K562 (cell line): ENCODE data around the gene ATP12A. TPM values are rescaled to one million over a fixed set of nuclear protein-coding genes. Genes with fewer than 3 reads are reported as not detected.

ENCODE experiments used
- ATAC-seq: fragments of 200-7000 bp; cut with Tn5 transposase; 3 replicates; pipeline ENCODE4 v1.9.1; 2020; ENCODE audit warnings: moderate library complexity
- BruUV-seq: library from RNA; stranded (reverse); fragments of 400-500 nt; replicated peaks from 2 replicates; lab custom pipeline; 2021; lab: Mats Ljungman, UMichigan
- CTCF ChIA-PET: fragments of 300-600 bp; formaldehyde crosslinking; extraction: SDS; loops from one replicate; lab custom pipeline; 2021; ENCODE audit warnings: low intra/inter-chr PET ratio; lab: Yijun Ruan, JAX
- POLR2A ChIA-PET: fragments of 300-600, 350-650 bp; sonication (Branson Sonifier 250); formaldehyde crosslinking; extraction: SDS; loops from one replicate; lab custom pipeline; 2021; ENCODE audit warnings: antibody characterized with exemption, inconsistent platforms; lab: Yijun Ruan, JAX
- DNase-seq, 4 experiments: peaks; one replicate each; pipeline versions ENCODE4 v3.0.0 to v3.0.0-alpha.2; 2011 to 2018; ENCODE audit warnings: low spot score in 3 of 4, mixed read lengths in 3 of 4; ENCODE audit errors: extremely low read depth in 1 of 4
- FAIRE-seq: peaks from 2 replicates; lab custom pipeline; 2011; peaks lifted over from hg19 to GRCh38; lab: Jason Lieb, UNC
- H2AFZ ChIP-seq: 2 replicates; pipeline ENCODE4 v1.6.0; 2011; ENCODE audit warnings: low read depth, low read length, control low read depth, inconsistent platforms
- H3K27ac ChIP-seq: fragments of 200-600 bp; 3 replicates; pipeline ENCODE4 v1.8.0; 2011; ENCODE audit warnings: low read depth, mild to moderate bottlenecking, control low read depth, inconsistent platforms, low read length, moderate library complexity, mixed read lengths; ENCODE audit errors: extremely low read depth
- H3K27me3 ChIP-seq, 2 experiments: fragments of 300-600 bp in 1 of 2; 2 replicates in 1 of 2; 3 replicates in 1 of 2; pipeline versions ENCODE4 v1.6.0 to v1.8.0; 2011; ENCODE audit warnings: inconsistent platforms in 2 of 2, low read length in 2 of 2, mild to moderate bottlenecking in 1 of 2, mixed read lengths in 1 of 2, moderate library complexity in 1 of 2; ENCODE audit not compliant: control insufficient read depth in 2 of 2, insufficient read depth in 2 of 2
- H3K36me3 ChIP-seq: fragments of 300-600 bp; 3 replicates; pipeline ENCODE4 v1.8.0; 2011; ENCODE audit warnings: mild to moderate bottlenecking, low read length, inconsistent platforms; ENCODE audit not compliant: control insufficient read depth, insufficient read depth
- H3K4me1 ChIP-seq, 2 experiments: fragments of 200-600 bp in 1 of 2; replicated peaks in 1 of 2; 2 replicates in 1 of 2; 3 replicates in 1 of 2; pipeline versions ENCODE4 v1.5.1 to v1.8.0; 2011; ENCODE audit warnings: inconsistent platforms in 2 of 2, low read length in 2 of 2, mild to moderate bottlenecking in 1 of 2, mixed read lengths in 1 of 2, moderate library complexity in 1 of 2; ENCODE audit not compliant: control insufficient read depth in 2 of 2, insufficient read depth in 2 of 2
- H3K4me2 ChIP-seq: 2 replicates; pipeline ENCODE4 v1.6.1; 2011; ENCODE audit warnings: low read length, control low read depth, inconsistent platforms, mixed read lengths; ENCODE audit not compliant: insufficient read depth
- H3K4me3 ChIP-seq: fragments of 200-600 bp; sonication (generic), shearing (Covaris generic); 2 replicates; pipeline ENCODE4 v1.5.1; 2016; ENCODE audit warnings: control low read depth, inconsistent platforms
- H3K79me2 ChIP-seq: fragments of 200-600 bp; 3 replicates; pipeline ENCODE4 v1.8.0; 2011; ENCODE audit warnings: low read length, inconsistent platforms; ENCODE audit not compliant: control insufficient read depth, insufficient read depth
- H3K9ac ChIP-seq, 2 experiments: 2 replicates each; pipeline versions ENCODE4 v1.6.0 to v1.6.1; 2011; ENCODE audit warnings: low read depth in 2 of 2, low read length in 2 of 2, control low read depth in 1 of 2, inconsistent platforms in 1 of 2, mild to moderate bottlenecking in 1 of 2, mixed read lengths in 1 of 2; ENCODE audit not compliant: insufficient read depth in 1 of 2
- H3K9me1 ChIP-seq: one replicate; pipeline ENCODE4 v1.6.0; 2011; ENCODE audit warnings: inconsistent platforms, mild to moderate bottlenecking, low read length, moderate library complexity; ENCODE audit not compliant: control insufficient read depth, insufficient read depth
- H3K9me3 ChIP-seq: replicated peaks from 2 replicates; pipeline ENCODE4 v1.5.1; 2011; ENCODE audit warnings: low read depth, low read length, inconsistent platforms; ENCODE audit not compliant: control insufficient read depth, insufficient read depth
- H4K20me1 ChIP-seq: replicated peaks from 2 replicates; pipeline ENCODE4 v1.6.1; 2011; ENCODE audit warnings: low read length, inconsistent platforms, mixed read lengths; ENCODE audit not compliant: control insufficient read depth, insufficient read depth
- CEBPG ChIP-seq, 3 experiments: fragments of 200-800 bp in 1 of 3; sonication (Bioruptor generic) in 1 of 3; sonication (generic) in 1 of 3; formaldehyde crosslinking in 1 of 3; IDR thresholded peaks in 2 of 3; conservative IDR thresholded peaks in 1 of 3; 2 replicates each; pipeline versions ENCODE4 v1.6.1 to v1.8.0; 2016 to 2022; ENCODE audit warnings: missing compliant biosample characterization in 2 of 3, missing genetic modification characterization in 2 of 3, mild to moderate bottlenecking in 1 of 3, missing genetic modification reagents in 1 of 3
- DDX20 ChIP-seq: fragments of 450-650 bp; IDR thresholded peaks from 2 replicates; pipeline ENCODE4 v1.6.1; 2016; ENCODE audit warnings: missing genetic modification characterization, low read depth, mild to moderate bottlenecking, missing compliant biosample characterization, moderate library complexity
- ESRRB ChIP-seq: fragments of 250-450 bp; sonication (Bioruptor Pico); IDR thresholded peaks from 2 replicates; pipeline ENCODE4 v1.5.0; 2020; ENCODE audit warnings: mild to moderate bottlenecking, moderate library complexity, borderline replicate concordance
- KLF13 ChIP-seq: fragments of 450-650 bp; IDR thresholded peaks from 2 replicates; pipeline ENCODE4 v1.6.1; 2016; ENCODE audit warnings: missing genetic modification characterization, low read depth, mild to moderate bottlenecking, missing compliant biosample characterization, moderate library complexity, borderline replicate concordance
- LCOR ChIP-seq: sonication (generic); formaldehyde crosslinking; IDR thresholded peaks from 2 replicates; pipeline ENCODE4 v1.8.0; 2022; ENCODE audit warnings: mild to moderate bottlenecking, missing genetic modification reagents
- NR3C1 ChIP-seq: sonication (generic); formaldehyde crosslinking; IDR thresholded peaks from 2 replicates; pipeline ENCODE4 v1.8.1; 2022; ENCODE audit warnings: missing genetic modification reagents
- PHF21A ChIP-seq: fragments of 450-650 bp; IDR thresholded peaks from 2 replicates; pipeline ENCODE4 v1.6.1; 2017; ENCODE audit warnings: low read depth, borderline replicate concordance
- ZNF445 ChIP-seq: fragments of 250-450 bp; sonication (Bioruptor Pico); IDR thresholded peaks from 2 replicates; pipeline ENCODE4 v1.4.0; 2020; ENCODE audit warnings: low read depth, mild to moderate bottlenecking, moderate library complexity
- ZNF77 ChIP-seq: fragments of 250-450 bp; sonication (Bioruptor Pico); IDR thresholded peaks from 2 replicates; pipeline ENCODE4 v1.5.0; 2020
- ZNF785 ChIP-seq: fragments of 250-450 bp; sonication (Bioruptor Pico); IDR thresholded peaks from 2 replicates; pipeline ENCODE4 v1.4.0; 2020; ENCODE audit warnings: mild to moderate bottlenecking
- WGBS: fragments of 100-300 bp; shearing (Covaris generic); methylation state at CpG from one replicate; pipeline ENCODE4 v1.1.6; 2016; ENCODE audit warnings: low coverage, mixed read lengths; ENCODE audit not compliant: insufficient coverage; ENCODE audit errors: missing lambda C conversion rate; 5-methylcytosine and 5-hydroxymethylcytosine counted together
- in situ Hi-C: fragments of 300-500 bp; cut with MboI; formaldehyde crosslinking; loops from 4 replicates; pipeline ENCODE4 v1.15.0; 2018; ENCODE audit warnings: inconsistent platforms, mixed read lengths
- intact Hi-C: fragments of 100-400 bp; cut with micrococcal nuclease; formaldehyde crosslinking; loops from 2 replicates; pipeline ENCODE4 v1.14.2; 2022
- polyA plus RNA-seq, 8 experiments: library from polyadenylated mRNA; depleted of rRNA in 4 of 8; stranded (reverse) in 5 of 8; unstranded in 3 of 8; fragments of >200 nt; fragmentation: Nextera tagmentation in 2 of 8; fragmentation: Illumina TruSeq in 1 of 8; extraction: Ambion mirVana in 2 of 8; extraction: Trizol in 1 of 8; gene quantifications; 2 replicates each; pipeline versions ENCODE4 v1.2.1 to v1.2.3, GENCODE V29; 2011 to 2014; ENCODE audit warnings: inconsistent platforms in 1 of 8, missing spikeins in 1 of 8
- total RNA-seq, 7 experiments: library from RNA; depleted of rRNA in 6 of 7; stranded (reverse); fragments of >200 nt in 6 of 7; fragmentation: Illumina TruSeq in 2 of 7; extraction: Trizol in 2 of 7; gene quantifications; 2 replicates each; pipeline versions ENCODE4 v1.2.1 to v1.2.3, GENCODE V29; 2011 to 2021; ENCODE audit warnings: low replicate concordance in 1 of 7
- TF ChIP-seq, protein P1 (sequence below), 2 experiments: fragments of 450-650 bp; conservative IDR thresholded peaks; 2 replicates each; pipeline ENCODE4 v1.6.1; 2017; ENCODE audit warnings: mild to moderate bottlenecking in 2 of 2, moderate library complexity in 2 of 2
- TF ChIP-seq, protein P2 (sequence below): fragments of 250-450 bp; sonication (Bioruptor Pico); IDR thresholded peaks from 2 replicates; pipeline ENCODE4 v1.5.1; 2021; ENCODE audit warnings: mild to moderate bottlenecking

Gene ATP12A
- total and polyA plus RNA-seq, 9 of the 15 experiments (the other 6 are each of a cell fraction or from before 2014, with no cell fraction given): not detected

DNA sequence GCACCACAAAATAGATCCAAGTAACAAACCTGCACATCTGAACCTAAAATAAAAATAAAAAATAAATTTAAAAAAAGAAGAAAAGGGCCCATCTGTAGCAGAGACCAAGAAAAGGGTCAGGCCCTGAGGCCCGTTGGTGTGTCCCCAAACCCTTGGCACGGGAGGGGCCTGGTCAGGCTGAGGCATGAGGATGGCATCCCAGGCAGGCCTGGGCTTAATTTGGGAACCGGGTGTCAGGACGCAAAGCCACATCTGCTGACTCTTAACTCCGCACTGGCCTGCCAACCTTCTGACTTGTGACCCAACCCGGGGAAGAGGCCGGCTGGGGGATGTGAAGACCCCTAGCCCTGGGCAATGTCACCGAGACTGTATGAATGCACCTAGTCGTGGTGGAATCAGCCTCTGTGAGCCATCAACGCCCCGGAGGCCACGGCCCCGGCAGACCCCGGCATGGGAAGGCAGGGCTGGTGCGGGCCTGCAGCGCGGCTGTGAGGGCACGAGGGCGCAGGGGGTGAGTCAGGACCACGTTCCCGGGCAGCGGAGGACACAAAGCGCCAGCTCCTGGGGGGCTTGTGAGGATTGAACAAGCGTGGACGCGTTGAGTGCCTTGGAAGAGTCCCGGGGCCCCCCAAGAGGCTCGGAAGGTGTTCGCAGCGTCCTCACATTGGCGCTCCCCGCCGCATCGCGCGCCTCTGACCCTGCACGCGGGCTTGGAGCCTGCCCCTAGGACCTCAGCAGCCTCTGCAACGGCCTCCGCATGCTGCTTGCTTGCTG lies 38.2 kb downstream of the ATP12A start:
- Histone ChIP-seq H3K27me3 (peaks cover 0 to 21% of the 10 kb centered on the region in 2 experiments; a peak in 3 of 5 replicates), H3K4me1 (no peaks in the 10 kb centered on the region; a peak in 1 of 5 replicates), H3K27ac (no peak overlapping the region), H2AFZ (no peak overlapping the region), H3K36me3 (no peaks in the 10 kb centered on the region), H3K9ac (no peak overlapping the region), H3K9me3 (no peaks in the 10 kb centered on the region), H3K4me3 (no peak overlapping the region), H4K20me1 (no peaks in the 10 kb centered on the region), H3K4me2 (no peak overlapping the region), H3K79me2 (no peaks in the 10 kb centered on the region), H3K9me1 (no peaks in the 10 kb centered on the region)
- ATAC-seq: no peak
- no TSS peak for BruUV-seq
- WGBS: 3% methylated on average over 23 of the region's 40 CpGs
- ChIA-PET CTCF (no interaction called here), POLR2A (no interaction called here)
- TF ChIP-seq ZNF785 (CRISPR knock-in tag) (no peak), ZNF77 (CRISPR knock-in tag) (no peak), ESRRB (CRISPR knock-in tag) (no peak), LCOR (CRISPR knock-in tag) (no peak), NR3C1 (no peak)
- no peak for DNase-seq
- in situ Hi-C loops (no loop called here), intact Hi-C loops (no loop called here)
- FAIRE-seq: no peak

DNA sequence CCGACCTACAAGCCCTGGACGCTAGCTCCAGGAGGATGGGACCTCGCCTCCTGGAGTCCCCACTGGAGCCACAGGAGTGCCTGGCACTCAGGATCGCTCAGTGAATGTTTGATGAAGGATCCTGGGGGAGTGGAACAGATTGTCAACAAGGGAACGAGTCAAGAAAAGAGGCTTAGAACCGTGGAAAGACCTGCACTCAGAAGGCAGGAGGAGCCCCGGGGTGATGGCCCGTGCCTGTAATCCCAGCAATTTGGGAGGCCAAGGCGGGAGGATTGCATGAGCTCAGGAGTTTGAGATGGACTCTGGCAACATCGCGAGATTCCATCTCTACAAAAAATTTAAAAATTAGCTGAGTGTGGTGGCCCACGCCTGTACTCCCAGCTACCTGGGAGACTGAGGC lies 38.9 kb downstream of the ATP12A start:
- Histone ChIP-seq H3K4me1 (no peaks in the 10 kb centered on the region; a peak in 1 of 5 replicates), H3K27me3 (peaks cover 0 to 21% of the 10 kb centered on the region in 2 experiments; a peak in 3 of 5 replicates), H3K9ac (no peak overlapping the region), H3K4me3 (no peak overlapping the region), H3K9me3 (no peaks in the 10 kb centered on the region), H3K27ac (no peak overlapping the region), H3K4me2 (no peak overlapping the region), H3K79me2 (no peaks in the 10 kb centered on the region), H3K36me3 (no peaks in the 10 kb centered on the region), H4K20me1 (no peaks in the 10 kb centered on the region), H2AFZ (no peak overlapping the region), H3K9me1 (no peaks in the 10 kb centered on the region)
- 1% methylated on average over 12 of the region's 12 CpGs for WGBS
- BruUV-seq: no TSS peak
- ATAC-seq: no peak
- no peak for FAIRE-seq
- in situ Hi-C loops: no loop called here
- ChIA-PET POLR2A (no interaction called here), CTCF (no interaction called here)
- no peak for DNase-seq
- intact Hi-C loops: no loop called here
- TF ChIP-seq DDX20 (tag) (no peak), PHF21A (no peak), ZNF445 (CRISPR knock-in tag) (no peak), KLF13 (tag) (no peak), CEBPG (CRISPR knock-in tag; IDR thresholded peaks at IDR 0.05) (no peak), CEBPG (tag; conservative IDR thresholded peaks at IDR 0.05 in 1 of 2, IDR thresholded peaks at IDR 0.05 in 1 of 2) (no peak)
- TF ChIP-seq, protein P1, sequence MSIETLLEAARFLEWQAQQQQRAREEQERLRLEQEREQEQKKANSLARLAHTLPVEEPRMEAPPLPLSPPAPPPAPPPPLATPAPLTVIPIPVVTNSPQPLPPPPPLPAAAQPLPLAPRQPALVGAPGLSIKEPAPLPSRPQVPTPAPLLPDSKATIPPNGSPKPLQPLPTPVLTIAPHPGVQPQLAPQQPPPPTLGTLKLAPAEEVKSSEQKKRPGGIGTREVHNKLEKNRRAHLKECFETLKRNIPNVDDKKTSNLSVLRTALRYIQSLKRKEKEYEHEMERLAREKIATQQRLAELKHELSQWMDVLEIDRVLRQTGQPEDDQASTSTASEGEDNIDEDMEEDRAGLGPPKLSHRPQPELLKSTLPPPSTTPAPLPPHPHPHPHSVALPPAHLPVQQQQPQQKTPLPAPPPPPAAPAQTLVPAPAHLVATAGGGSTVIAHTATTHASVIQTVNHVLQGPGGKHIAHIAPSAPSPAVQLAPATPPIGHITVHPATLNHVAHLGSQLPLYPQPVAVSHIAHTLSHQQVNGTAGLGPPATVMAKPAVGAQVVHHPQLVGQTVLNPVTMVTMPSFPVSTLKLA (conservative IDR thresholded peaks at IDR 0.05): no peak
- TF ChIP-seq, protein P2, sequence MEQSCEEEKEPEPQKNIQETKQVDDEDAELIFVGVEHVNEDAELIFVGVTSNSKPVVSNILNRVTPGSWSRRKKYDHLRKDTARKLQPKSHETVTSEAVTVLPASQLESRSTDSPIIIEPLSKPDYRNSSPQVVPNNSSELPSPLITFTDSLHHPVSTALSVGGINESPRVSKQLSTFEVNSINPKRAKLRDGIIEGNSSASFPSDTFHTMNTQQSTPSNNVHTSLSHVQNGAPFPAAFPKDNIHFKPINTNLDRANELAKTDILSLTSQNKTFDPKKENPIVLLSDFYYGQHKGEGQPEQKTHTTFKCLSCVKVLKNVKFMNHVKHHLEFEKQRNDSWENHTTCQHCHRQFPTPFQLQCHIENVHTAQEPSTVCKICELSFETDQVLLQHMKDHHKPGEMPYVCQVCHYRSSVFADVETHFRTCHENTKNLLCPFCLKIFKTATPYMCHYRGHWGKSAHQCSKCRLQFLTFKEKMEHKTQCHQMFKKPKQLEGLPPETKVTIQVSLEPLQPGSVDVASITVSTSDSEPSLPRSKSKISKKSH (CRISPR knock-in tag): no peak
